AG04450 (cell line): ENCODE results near the gene ASIC5. TPM values are rescaled to one million over a fixed set of nuclear protein-coding genes. Genes with fewer than 3 reads are reported as not detected.

ENCODE experiments used
- CTCF ChIA-PET: fragments of 300-600, 350-600 bp; formaldehyde crosslinking; extraction: SDS; loops from one replicate; lab custom pipeline; 2022; ENCODE audit warnings: antibody characterized with exemption, inconsistent platforms; lab: Charles Lee
- POLR2A ChIA-PET: fragments of 350-600 bp; formaldehyde crosslinking; extraction: SDS; loops from one replicate; lab custom pipeline; 2021; ENCODE audit warnings: antibody characterized with exemption, inconsistent platforms; lab: Yijun Ruan, JAX
- DNase-seq: peaks from one replicate; pipeline ENCODE4 v3.0.0-alpha.2; 2011; ENCODE audit warnings: low read depth, low spot score
- H3K27ac ChIP-seq: one replicate; pipeline ENCODE4 v1.5.1; 2012; ENCODE audit warnings: low read depth, low read length, control low read depth
- H3K27me3 ChIP-seq: one replicate; pipeline ENCODE4 v1.6.0; 2012; ENCODE audit warnings: low read length; ENCODE audit not compliant: control insufficient read depth, insufficient read depth
- H3K4me3 ChIP-seq: 2 replicates; pipeline ENCODE4 v1.5.1; 2011; ENCODE audit warnings: mild to moderate bottlenecking, low read depth, low read length, control low read depth
- H3K9me3 ChIP-seq: 2 replicates; pipeline ENCODE4 v1.5.1; 2012; ENCODE audit warnings: low read length; ENCODE audit not compliant: control insufficient read depth, insufficient read depth
- polyA plus RNA-seq: library from polyadenylated mRNA; depleted of rRNA; stranded (reverse); fragments of >200 nt; gene quantifications from 2 replicates; pipeline ENCODE4 v1.2.3, GENCODE V29; 2011
- TF ChIP-seq, protein P1 (sequence below): IDR thresholded peaks from 2 replicates; pipeline ENCODE4 v1.5.1; 2011; ENCODE audit warnings: low read depth, low read length, control low read depth, inconsistent platforms

ASIC5 gene
- polyA plus RNA-seq, 1 experiment = not detected

DNA sequence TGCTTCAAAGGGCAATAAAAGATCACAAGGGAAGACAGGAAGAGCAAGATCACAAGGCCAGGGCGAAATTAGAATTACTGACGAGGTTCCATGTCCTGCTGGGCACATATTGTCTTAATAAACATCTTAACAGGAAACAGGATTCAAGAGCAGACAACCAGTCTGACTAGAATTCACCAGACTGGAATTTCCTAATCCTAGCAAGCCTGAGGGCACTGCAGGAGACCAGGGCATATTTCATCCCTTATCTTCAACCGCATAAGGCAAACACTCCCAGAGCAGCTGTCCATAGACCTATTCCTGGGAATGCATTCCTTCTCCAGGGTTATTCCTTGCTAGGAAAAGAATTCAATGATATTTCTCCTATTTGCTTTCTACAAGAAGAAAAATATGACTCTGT lies 25.0 kb upstream of the ASIC5 start:
- no peak overlapping the region for H3K4me3 ChIP-seq
- CTCF ChIA-PET = interaction anchor here (1.2 kb wide), 1 partner anchor 487 kb away, joined by 3 read pairs; no protein-coding TSS in a partner anchor
- TF ChIP-seq, protein P1, sequence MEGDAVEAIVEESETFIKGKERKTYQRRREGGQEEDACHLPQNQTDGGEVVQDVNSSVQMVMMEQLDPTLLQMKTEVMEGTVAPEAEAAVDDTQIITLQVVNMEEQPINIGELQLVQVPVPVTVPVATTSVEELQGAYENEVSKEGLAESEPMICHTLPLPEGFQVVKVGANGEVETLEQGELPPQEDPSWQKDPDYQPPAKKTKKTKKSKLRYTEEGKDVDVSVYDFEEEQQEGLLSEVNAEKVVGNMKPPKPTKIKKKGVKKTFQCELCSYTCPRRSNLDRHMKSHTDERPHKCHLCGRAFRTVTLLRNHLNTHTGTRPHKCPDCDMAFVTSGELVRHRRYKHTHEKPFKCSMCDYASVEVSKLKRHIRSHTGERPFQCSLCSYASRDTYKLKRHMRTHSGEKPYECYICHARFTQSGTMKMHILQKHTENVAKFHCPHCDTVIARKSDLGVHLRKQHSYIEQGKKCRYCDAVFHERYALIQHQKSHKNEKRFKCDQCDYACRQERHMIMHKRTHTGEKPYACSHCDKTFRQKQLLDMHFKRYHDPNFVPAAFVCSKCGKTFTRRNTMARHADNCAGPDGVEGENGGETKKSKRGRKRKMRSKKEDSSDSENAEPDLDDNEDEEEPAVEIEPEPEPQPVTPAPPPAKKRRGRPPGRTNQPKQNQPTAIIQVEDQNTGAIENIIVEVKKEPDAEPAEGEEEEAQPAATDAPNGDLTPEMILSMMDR = no peak
- POLR2A ChIA-PET = no interaction called here
- H3K27ac ChIP-seq = no peak overlapping the region
- DNase-seq = no peak
- no peaks in the 10 kb centered on the region for H3K9me3 ChIP-seq
- H3K27me3 ChIP-seq = no peaks in the 10 kb centered on the region

DNA sequence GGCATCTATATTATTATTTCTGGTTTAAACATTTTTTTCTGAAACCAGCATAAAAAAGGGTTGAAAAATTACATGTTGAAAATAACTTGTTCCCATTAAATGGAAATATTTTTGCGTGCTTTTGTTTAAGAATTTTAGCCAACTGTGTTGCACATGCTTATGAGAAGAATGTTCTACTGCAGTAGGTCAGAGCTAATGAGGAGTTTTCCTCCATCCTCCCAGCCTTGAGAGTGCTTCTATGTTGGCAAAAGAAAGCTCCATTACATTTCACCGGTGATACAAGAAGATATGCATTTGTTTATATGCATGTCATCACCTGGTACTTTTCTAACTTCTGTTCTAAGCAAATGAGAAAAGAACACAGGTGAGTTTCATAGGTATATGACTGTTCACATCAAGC lies 23.9 kb upstream of the ASIC5 start:
- no peaks in the 10 kb centered on the region for H3K27me3 ChIP-seq
- POLR2A ChIA-PET = interaction anchor here (0.7 kb wide), 1 partner anchor 17 kb away, joined by 5 read pairs; no protein-coding TSS in a partner anchor
- H3K4me3 ChIP-seq = no peak overlapping the region
- TF ChIP-seq, protein P1 = no peak
- no peaks in the 10 kb centered on the region for H3K9me3 ChIP-seq
- no peak for DNase-seq
- H3K27ac ChIP-seq = no peak overlapping the region
- CTCF ChIA-PET = interaction anchor here (0.9 to 1.4 kb wide), 5 partner anchors 10 to 486 kb away, joined by 3 to 8 read pairs (median 3); partner anchors contain the start of gene CTSO

DNA sequence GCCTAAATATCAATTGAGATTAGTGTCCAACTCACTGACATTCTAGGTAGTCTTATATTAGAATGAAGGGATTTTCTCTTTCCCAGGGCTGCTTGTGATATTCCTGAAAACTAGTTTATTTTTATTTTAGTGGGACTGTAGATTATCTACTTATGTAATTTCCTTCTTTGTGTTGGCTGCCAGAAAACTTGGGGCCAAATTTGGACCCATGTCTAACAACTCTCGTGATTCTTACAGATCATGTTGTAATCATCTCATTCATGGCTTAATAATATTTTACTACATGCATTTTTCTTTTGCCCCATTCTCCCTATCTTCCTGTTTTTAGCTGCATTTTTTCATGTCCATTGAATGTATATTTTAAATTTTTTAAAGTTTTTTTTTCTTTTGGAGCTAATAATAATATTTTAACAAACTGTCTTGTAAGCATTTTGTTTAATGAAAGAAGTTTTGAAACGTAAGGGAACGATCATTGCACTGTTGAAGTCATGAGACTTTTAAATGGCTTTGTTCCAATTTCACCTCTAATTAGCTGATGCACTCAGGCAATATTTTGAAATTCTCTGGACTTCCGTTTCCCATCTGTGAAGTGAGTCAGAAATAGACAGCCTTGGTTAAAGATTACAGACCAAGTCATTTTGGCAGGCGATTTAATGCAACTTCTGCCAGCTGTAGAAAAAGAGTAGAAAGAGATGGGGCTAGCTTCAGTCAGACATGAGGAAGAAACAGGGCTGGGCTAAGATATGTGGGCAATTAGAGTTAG lies 23.1 kb upstream of the ASIC5 start:
- TF ChIP-seq, protein P1 = no peak
- Histone ChIP-seq H3K9me3 (no peaks in the 10 kb centered on the region), H3K27ac (no peak overlapping the region), H3K27me3 (no peaks in the 10 kb centered on the region), H3K4me3 (no peak overlapping the region)
- ChIA-PET POLR2A (interaction anchor here (0.7 kb wide), 2 partner anchors 18 to 241 kb away, joined by 3 read pairs; no protein-coding TSS in a partner anchor), CTCF (interaction anchor here (0.9 to 1.4 kb wide), 4 partner anchors 11 to 485 kb away, joined by 3 to 8 read pairs (median 3); partner anchors contain the start of gene CTSO)
- DNase-seq = peak; percentile 72

DNA sequence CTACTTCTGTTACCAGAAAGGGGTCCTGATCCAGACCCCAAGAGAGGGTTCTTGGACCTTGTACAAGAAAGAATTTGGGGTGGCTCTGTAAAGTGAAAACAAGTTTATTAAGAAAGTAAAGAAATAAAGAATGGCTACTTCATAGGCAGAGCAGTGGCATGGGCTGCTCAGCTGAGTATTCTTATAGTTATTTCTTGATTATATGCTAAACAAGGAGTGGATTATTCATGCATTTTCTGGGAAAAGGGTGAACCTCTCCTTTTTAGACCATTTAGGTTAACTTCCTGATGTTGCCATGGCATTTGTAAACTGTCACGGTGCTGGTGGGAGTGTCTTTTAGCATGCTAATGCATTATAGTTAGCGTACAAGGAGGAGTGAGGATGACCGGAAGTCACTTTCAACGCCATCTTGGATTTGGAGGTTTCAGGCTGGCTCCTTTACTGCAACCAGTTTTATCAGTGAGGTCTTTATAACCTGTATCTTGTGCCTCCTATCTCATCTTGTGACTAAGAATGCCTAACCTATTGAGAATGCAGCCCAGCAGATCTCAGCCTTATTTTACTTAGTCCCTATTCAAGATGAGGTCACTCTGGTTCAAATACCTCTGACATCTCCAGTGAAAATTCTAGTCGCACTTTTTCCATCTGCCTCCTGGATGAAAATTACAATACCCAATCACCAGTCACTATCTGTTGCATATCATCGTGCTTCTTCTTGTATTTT lies 21.9 kb upstream of the ASIC5 start:
- no peak for DNase-seq
- ChIA-PET POLR2A (no interaction called here), CTCF (no interaction called here)
- H3K27ac ChIP-seq = no peak overlapping the region
- TF ChIP-seq, protein P1 = no peak
- H3K27me3 ChIP-seq = no peaks in the 10 kb centered on the region
- no peak overlapping the region for H3K4me3 ChIP-seq
- H3K9me3 ChIP-seq = 0 out of 2 replicates have a peak, but pooled peaks cover 3% of the 10 kb centered on the region
